Esophagus squamous epithelium (tissue), 4 donors: ENCODE results near the gene CCDC7.

Experiments used
- POLR2A ChIP-seq, 4 donors: fragments of 450-650 bp; IDR thresholded peaks; one replicate each; pipeline ENCODE4 v1.6.1; 2017; ENCODE audit warnings: antibody characterized with exemption in 4 of 4, mild to moderate bottlenecking in 4 of 4, moderate library complexity in 3 of 4
- TF ChIP-seq, protein P1 (sequence below), 6 experiments: fragments of 450-650 bp in 4 of 6; fragments of 200-600 bp in 2 of 6; sonication (generic) in 2 of 6; IDR thresholded peaks; one replicate each; pipeline ENCODE4 v1.5.1; 2016 to 2019; ENCODE audit warnings: antibody characterized with exemption in 6 of 6, mild to moderate bottlenecking in 4 of 6, moderate library complexity in 4 of 6

GRCh38 chr10:32437334-32437733 is 8.6 kb upstream of the CCDC7 start:
- no peak for TF ChIP-seq POLR2A (IDR thresholded peaks at IDR 0.05)
- TF ChIP-seq, protein P1, sequence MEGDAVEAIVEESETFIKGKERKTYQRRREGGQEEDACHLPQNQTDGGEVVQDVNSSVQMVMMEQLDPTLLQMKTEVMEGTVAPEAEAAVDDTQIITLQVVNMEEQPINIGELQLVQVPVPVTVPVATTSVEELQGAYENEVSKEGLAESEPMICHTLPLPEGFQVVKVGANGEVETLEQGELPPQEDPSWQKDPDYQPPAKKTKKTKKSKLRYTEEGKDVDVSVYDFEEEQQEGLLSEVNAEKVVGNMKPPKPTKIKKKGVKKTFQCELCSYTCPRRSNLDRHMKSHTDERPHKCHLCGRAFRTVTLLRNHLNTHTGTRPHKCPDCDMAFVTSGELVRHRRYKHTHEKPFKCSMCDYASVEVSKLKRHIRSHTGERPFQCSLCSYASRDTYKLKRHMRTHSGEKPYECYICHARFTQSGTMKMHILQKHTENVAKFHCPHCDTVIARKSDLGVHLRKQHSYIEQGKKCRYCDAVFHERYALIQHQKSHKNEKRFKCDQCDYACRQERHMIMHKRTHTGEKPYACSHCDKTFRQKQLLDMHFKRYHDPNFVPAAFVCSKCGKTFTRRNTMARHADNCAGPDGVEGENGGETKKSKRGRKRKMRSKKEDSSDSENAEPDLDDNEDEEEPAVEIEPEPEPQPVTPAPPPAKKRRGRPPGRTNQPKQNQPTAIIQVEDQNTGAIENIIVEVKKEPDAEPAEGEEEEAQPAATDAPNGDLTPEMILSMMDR (IDR thresholded peaks at IDR 0.05): no peak
